Naive B cell (primary cell): ENCODE measurements around the gene OR51E2. TPM values are rescaled to one million over a fixed set of nuclear protein-coding genes. Genes with fewer than 3 reads are reported as not detected.

Experiments used
- ATAC-seq, 2 donors: fragments of 150-1000 bp; cut with Tn5 transposase; 2 replicates each; pipeline ENCODE4 v1.10.0; 2021; ENCODE audit warnings: low read depth in 2 of 2, mild to moderate bottlenecking in 2 of 2, moderate library complexity in 2 of 2
- DNase-seq: peaks from one replicate; pipeline ENCODE4 v3.0.0; 2022
- H3K27ac Mint-ChIP-seq, 6 donors: one replicate each; pipeline ENCODE4 v1.8.0; 2020 to 2022; ENCODE audit warnings: mild to moderate bottlenecking in 6 of 6, mixed read lengths in 6 of 6, moderate library complexity in 5 of 6, inconsistent platforms in 2 of 6
- H3K27me3 Mint-ChIP-seq, 3 donors: one replicate each; pipeline ENCODE4 v1.8.0; 2021 to 2022; ENCODE audit warnings: mixed read lengths in 3 of 3, mild to moderate bottlenecking in 1 of 3
- H3K36me3 Mint-ChIP-seq, 2 donors: one replicate each; pipeline ENCODE4 v1.8.0; 2020 to 2022; ENCODE audit warnings: mixed read lengths in 2 of 2, inconsistent platforms in 1 of 2, mild to moderate bottlenecking in 1 of 2
- H3K4me1 Mint-ChIP-seq, 3 donors: one replicate each; pipeline ENCODE4 v1.8.0; 2020 to 2022; ENCODE audit warnings: mixed read lengths in 3 of 3, inconsistent platforms in 1 of 3, mild to moderate bottlenecking in 1 of 3, moderate library complexity in 1 of 3
- H3K4me3 Mint-ChIP-seq, 8 donors: one replicate each; pipeline ENCODE4 v1.8.0; 2020 to 2022; ENCODE audit warnings: mild to moderate bottlenecking in 8 of 8, mixed read lengths in 8 of 8, moderate library complexity in 8 of 8, inconsistent platforms in 2 of 8
- H3K9me3 Mint-ChIP-seq, 7 donors: one replicate each; pipeline ENCODE4 v1.8.0; 2020 to 2022; ENCODE audit warnings: mixed read lengths in 7 of 7, mild to moderate bottlenecking in 5 of 7, inconsistent platforms in 2 of 7, moderate library complexity in 1 of 7
- polyA plus RNA-seq, 6 donors: library from polyadenylated mRNA; unstranded; fragments of 300-500 nt; fragmentation: Illumina TruSeq; gene quantifications; one replicate each; pipeline ENCODE4 v1.2.3, GENCODE V29; 2021; ENCODE audit warnings: low read depth in 6 of 6

OR51E2 gene
- polyA plus RNA-seq, 6 donors from 2014 or later, result not detected

GRCh38 chr11:4645974-4646373, 51.7 kb downstream of the OR51E2 start:
- Mint-ChIP-seq H3K27ac (no peak overlapping the region), H3K36me3 (no peaks in the 10 kb centered on the region), H3K27me3 (peaks cover 17 to 48% (median 26%) of the 10 kb centered on the region in 3 donors)

GRCh38 chr11:4644233-4644632, 53.4 kb downstream of the OR51E2 start:
- Mint-ChIP-seq H3K9me3 (no peaks in the 10 kb centered on the region), H3K27me3 (peaks cover 21 to 55% (median 24%) of the 10 kb centered on the region in 3 donors), H3K4me1 (no peaks in the 10 kb centered on the region), H3K36me3 (no peaks in the 10 kb centered on the region), H3K4me3 (no peak overlapping the region), H3K27ac (peak overlapping the region in 1 of 6 donors; percentile 11)
- DNase-seq, result no peak
- ATAC-seq, result no peak

More at GRCh38 chr11:4645974-4646373, 51.7 kb downstream of the OR51E2 start:
- no peak for DNase-seq
- H3K9me3 Mint-ChIP-seq, result no peaks in the 10 kb centered on the region
- ATAC-seq, result no peak
- H3K4me3 Mint-ChIP-seq, result no peak overlapping the region
- no peaks in the 10 kb centered on the region for H3K4me1 Mint-ChIP-seq

GRCh38 chr11:4643682-4644081, 54.0 kb downstream of the OR51E2 start, which contains the start of gene OR51E1:
Gene OR51E1 (plus strand): TSS chr11:4643982. CDS start chr11:4652527, 8,545 bp downstream.
- Mint-ChIP-seq H3K9me3 (no peaks in the 10 kb centered on the region), H3K4me3 (no peak within 1 kb of the TSS), H3K27ac (peak within 1 kb of the TSS in 1 of 6 donors; percentile 11), H3K36me3 (no peaks in the 10 kb centered on the region), H3K27me3 (peaks cover 21 to 50% (median 24%) of the 10 kb centered on the region in 3 donors), H3K4me1 (no peaks in the 10 kb centered on the region)
- no peak for ATAC-seq
- no peak for DNase-seq

GRCh38 chr11:4643076-4643475, 54.6 kb downstream of the OR51E2 start:
- H3K4me3 Mint-ChIP-seq, result no peak overlapping the region
- no peaks in the 10 kb centered on the region for H3K4me1 Mint-ChIP-seq
- DNase-seq (no peak), ATAC-seq (no peak)
- no peak overlapping the region for H3K27ac Mint-ChIP-seq
- no peaks in the 10 kb centered on the region for H3K9me3 Mint-ChIP-seq
- H3K27me3 Mint-ChIP-seq, result peaks cover 20 to 50% (median 21%) of the 10 kb centered on the region in 3 donors
- no peaks in the 10 kb centered on the region for H3K36me3 Mint-ChIP-seq

GRCh38 chr11:4642043-4642442, 55.6 kb downstream of the OR51E2 start:
- no peaks in the 10 kb centered on the region for H3K36me3 Mint-ChIP-seq
- H3K27me3 Mint-ChIP-seq, result peaks cover 20 to 50% (median 21%) of the 10 kb centered on the region in 3 donors
- DNase-seq, result no peak
- no peaks in the 10 kb centered on the region for H3K9me3 Mint-ChIP-seq
- no peak for ATAC-seq
- no peak overlapping the region for H3K27ac Mint-ChIP-seq
- H3K4me1 Mint-ChIP-seq, result no peaks in the 10 kb centered on the region
- no peak overlapping the region for H3K4me3 Mint-ChIP-seq

- H3K27ac Mint-ChIP-seq, result no peak overlapping the region
- ATAC-seq (no peak), DNase-seq (no peak)
- no peak overlapping the region for H3K4me3 Mint-ChIP-seq
- peaks cover 20 to 50% (median 21%) of the 10 kb centered on the region in 3 donors for H3K27me3 Mint-ChIP-seq
- H3K4me1 Mint-ChIP-seq, result no peaks in the 10 kb centered on the region
- no peaks in the 10 kb centered on the region for H3K36me3 Mint-ChIP-seq
- no peaks in the 10 kb centered on the region for H3K9me3 Mint-ChIP-seq
These were observed 56.2 kb downstream of the OR51E2 start for GRCh38 chr11:4641501-4641900.

- no peak overlapping the region for H3K27ac Mint-ChIP-seq
- DNase-seq (no peak), ATAC-seq (no peak)
- H3K4me3 Mint-ChIP-seq, result no peak overlapping the region
- no peaks in the 10 kb centered on the region for H3K36me3 Mint-ChIP-seq
- no peaks in the 10 kb centered on the region for H3K9me3 Mint-ChIP-seq
- no peaks in the 10 kb centered on the region for H3K4me1 Mint-ChIP-seq
- H3K27me3 Mint-ChIP-seq, result peaks cover 20 to 46% (median 21%) of the 10 kb centered on the region in 3 donors
These were observed 57.7 kb downstream of the OR51E2 start for GRCh38 chr11:4639931-4640330.

GRCh38 chr11:4637662-4638047, 60.0 kb downstream of the OR51E2 start:
- Mint-ChIP-seq H3K9me3 (no peaks in the 10 kb centered on the region), H3K36me3 (no peaks in the 10 kb centered on the region), H3K4me1 (no peaks in the 10 kb centered on the region), H3K27me3 (peaks cover 10 to 27% (median 21%) of the 10 kb centered on the region in 3 donors), H3K27ac (no peak overlapping the region), H3K4me3 (no peak overlapping the region)
- ATAC-seq (no peak), DNase-seq (no peak)

GRCh38 chr11:4636962-4637661, 60.5 kb downstream of the OR51E2 start, which contains the start of gene OR51D1:
Gene OR51D1 (plus strand): TSS chr11:4637477. CDS start chr11:4639791, 2,314 bp downstream.
- Mint-ChIP-seq H3K9me3 (peaks cover 0 to 3% (median 0%) of the 10 kb centered on the region in 7 donors), H3K27me3 (peaks cover 10 to 23% (median 21%) of the 10 kb centered on the region in 3 donors), H3K27ac (no peak within 1 kb of the TSS), H3K4me1 (no peaks in the 10 kb centered on the region), H3K4me3 (no peak within 1 kb of the TSS), H3K36me3 (no peaks in the 10 kb centered on the region)
- DNase-seq (peak; percentile 49), ATAC-seq (peak; percentile 66 to 80)

GRCh38 chr11:4636136-4636535, 61.5 kb downstream of the OR51E2 start:
- H3K4me3 Mint-ChIP-seq, result no peak overlapping the region
- no peaks in the 10 kb centered on the region for H3K36me3 Mint-ChIP-seq
- ATAC-seq (no peak), DNase-seq (no peak)
- no peaks in the 10 kb centered on the region for H3K4me1 Mint-ChIP-seq
- no peak overlapping the region for H3K27ac Mint-ChIP-seq
- peaks cover 12 to 24% (median 12%) of the 10 kb centered on the region in 3 donors for H3K27me3 Mint-ChIP-seq
- peaks cover 0 to 11% (median 0%) of the 10 kb centered on the region in 7 donors for H3K9me3 Mint-ChIP-seq

Other genes starting within 250 kb of the OR51E2 start
- not detected for gene OR52K2, start 248.6 kb downstream of the OR51E2 start, polyA plus RNA-seq
- gene OR52K1, start 215.2 kb downstream of the OR51E2 start, polyA plus RNA-seq, result not detected
- not detected for gene OR52M1, start 152.7 kb downstream of the OR51E2 start, polyA plus RNA-seq
- under 1 TPM in 1 of 6 donors, not detected in 5; 0.17 TPM for gene OR52I2, start 116.1 kb downstream of the OR51E2 start, polyA plus RNA-seq
- under 1 TPM in 1 of 6 donors, not detected in 5; 0.60 TPM for gene OR52I1, start 103.8 kb downstream of the OR51E2 start, polyA plus RNA-seq
- 10 to 100 TPM in 5 of 6 donors, 1 to 10 TPM in 1; 4.8 to 20.4 (median 11.4) TPM for gene TRIM68, start 89.6 kb downstream of the OR51E2 start, polyA plus RNA-seq
- gene OR51D1, start 60.4 kb downstream of the OR51E2 start, polyA plus RNA-seq, result not detected
- gene OR51E1, start 53.9 kb downstream of the OR51E2 start, polyA plus RNA-seq, result not detected
- not detected for gene MMP26, start 6.9 kb upstream of the OR51E2 start, polyA plus RNA-seq
- not detected for gene OR51F1, start 72.1 kb upstream of the OR51E2 start, polyA plus RNA-seq
- not detected for gene OR52R1, start 106.5 kb upstream of the OR51E2 start, polyA plus RNA-seq
- not detected for gene OR51F2, start 123.5 kb upstream of the OR51E2 start, polyA plus RNA-seq
- not detected for gene OR51S1, start 151.4 kb upstream of the OR51E2 start, polyA plus RNA-seq
- not detected for gene OR51T1, start 184.0 kb upstream of the OR51E2 start, polyA plus RNA-seq
- gene OR51A7, start 205.9 kb upstream of the OR51E2 start, polyA plus RNA-seq, result not detected
- not detected for gene OR51G2, start 221.5 kb upstream of the OR51E2 start, polyA plus RNA-seq
- not detected for gene OR51G1, start 226.5 kb upstream of the OR51E2 start, polyA plus RNA-seq
- gene OR51A4, start 249.8 kb upstream of the OR51E2 start, polyA plus RNA-seq, result not detected